Activated B cell treated with CpG ODN at 0.5 μM for 24 hours (primary cell): ENCODE data around the gene AQP4. TPM values are rescaled to one million over a fixed set of nuclear protein-coding genes. Genes with fewer than 3 reads are reported as not detected.

Experiments used
- ATAC-seq: fragments of 200-7000 bp; cut with Tn5 transposase; one replicate; pipeline ENCODE4 v1.10.0; 2021; ENCODE audit warnings: low read depth, mild to moderate bottlenecking, moderate library complexity
- CTCF ChIA-PET: fragments of 350-600 bp; sonication (Branson Sonifier 250); formaldehyde crosslinking; loops from one replicate; lab custom pipeline; 2021; ENCODE audit warnings: antibody characterized with exemption; lab: Charles Lee
- POLR2A ChIA-PET: fragments of 350-600 bp; sonication (Branson Sonifier 250); formaldehyde crosslinking; loops from one replicate; lab custom pipeline; 2021; ENCODE audit warnings: antibody characterized with exemption; lab: Charles Lee
- DNase-seq: peaks from one replicate; pipeline ENCODE4 v3.0.0; 2022
- H3K27ac Mint-ChIP-seq: one replicate; pipeline ENCODE4 v1.8.0; 2020; ENCODE audit warnings: mixed read lengths
- H3K27me3 Mint-ChIP-seq: one replicate; pipeline ENCODE4 v1.8.0; 2021; ENCODE audit warnings: mixed read lengths
- H3K36me3 Mint-ChIP-seq: one replicate; pipeline ENCODE4 v1.8.0; 2021; ENCODE audit warnings: low read depth, mixed read lengths
- H3K4me1 Mint-ChIP-seq: one replicate; pipeline ENCODE4 v1.8.0; 2021; ENCODE audit warnings: mixed read lengths
- H3K4me3 Mint-ChIP-seq: one replicate; pipeline ENCODE4 v1.8.0; 2020; ENCODE audit warnings: mild to moderate bottlenecking, mixed read lengths
- H3K9me3 Mint-ChIP-seq: one replicate; pipeline ENCODE4 v1.8.0; 2020; ENCODE audit warnings: mixed read lengths
- CTCF ChIP-seq: fragments of 200-600 bp; IDR thresholded peaks from one replicate; pipeline ENCODE4 v1.8.0; 2022; ENCODE audit warnings: antibody characterized with exemption, mild to moderate bottlenecking
- intact Hi-C: fragments of 100-400 bp; cut with micrococcal nuclease; formaldehyde crosslinking; loops from one replicate; pipeline ENCODE4 v1.15.1; 2024
- total RNA-seq: library from RNA; stranded (reverse); gene quantifications from 2 replicates; pipeline ENCODE4 v1.2.3, GENCODE V29; 2022

Gene AQP4
- total RNA-seq, 1 donor from 2014 or later, result not detected

- Mint-ChIP-seq H3K4me3 (no peak overlapping the region), H3K27ac (no peak overlapping the region), H3K9me3 (peaks cover 3% of the 10 kb centered on the region), H3K4me1 (no peaks in the 10 kb centered on the region), H3K27me3 (no peaks in the 10 kb centered on the region), H3K36me3 (no peaks in the 10 kb centered on the region)
- no peak for TF ChIP-seq CTCF
- intact Hi-C loops, result no loop called here
- ATAC-seq (no peak), DNase-seq (no peak)
- ChIA-PET CTCF (no interaction called here), POLR2A (no interaction called here)
Observed at GRCh38 chr18:26901020-26901419, 35.5 kb upstream of the AQP4 start.

GRCh38 chr18:26894426-26894825, 28.9 kb upstream of the AQP4 start:
- ATAC-seq (no peak), DNase-seq (no peak)
- Mint-ChIP-seq H3K4me1 (no peaks in the 10 kb centered on the region), H3K27ac (no peak overlapping the region), H3K9me3 (no peaks in the 10 kb centered on the region), H3K4me3 (no peak overlapping the region), H3K36me3 (no peaks in the 10 kb centered on the region), H3K27me3 (no peaks in the 10 kb centered on the region)
- CTCF ChIA-PET, result no interaction called here
- intact Hi-C loops, result no loop called here
- no peak for TF ChIP-seq CTCF
- POLR2A ChIA-PET, result no interaction called here

- ChIA-PET POLR2A (no interaction called here), CTCF (no interaction called here)
- ATAC-seq, result no peak
- Mint-ChIP-seq H3K4me1 (no peaks in the 10 kb centered on the region), H3K9me3 (no peaks in the 10 kb centered on the region), H3K36me3 (no peaks in the 10 kb centered on the region), H3K4me3 (no peak overlapping the region), H3K27ac (no peak overlapping the region), H3K27me3 (no peaks in the 10 kb centered on the region)
- no peak for TF ChIP-seq CTCF
- intact Hi-C loops, result no loop called here
- no peak for DNase-seq
Observed at GRCh38 chr18:26893996-26894395, 28.5 kb upstream of the AQP4 start.

GRCh38 chr18:26888259-26888658, 22.8 kb upstream of the AQP4 start:
- intact Hi-C loops, result no loop called here
- Mint-ChIP-seq H3K27ac (no peak overlapping the region), H3K4me1 (no peaks in the 10 kb centered on the region), H3K9me3 (no peaks in the 10 kb centered on the region), H3K36me3 (no peaks in the 10 kb centered on the region), H3K4me3 (no peak overlapping the region), H3K27me3 (no peaks in the 10 kb centered on the region)
- DNase-seq, result no peak
- ChIA-PET POLR2A (no interaction called here), CTCF (no interaction called here)
- ATAC-seq, result no peak
- TF ChIP-seq CTCF, result no peak

- H3K9me3 Mint-ChIP-seq, result no peaks in the 10 kb centered on the region
- TF ChIP-seq CTCF, result no peak
- no peak for ATAC-seq
- intact Hi-C loops, result no loop called here
- ChIA-PET CTCF (no interaction called here), POLR2A (no interaction called here)
- no peaks in the 10 kb centered on the region for H3K4me1 Mint-ChIP-seq
- H3K36me3 Mint-ChIP-seq, result no peaks in the 10 kb centered on the region
- no peak for DNase-seq
- no peaks in the 10 kb centered on the region for H3K27me3 Mint-ChIP-seq
- no peak overlapping the region for H3K27ac Mint-ChIP-seq
- no peak overlapping the region for H3K4me3 Mint-ChIP-seq
Observed at GRCh38 chr18:26875040-26875654, 9.6 kb upstream of the AQP4 start.
